Activated CD4-positive, CD25-positive, alpha-beta regulatory T cell (primary cell): ENCODE data around the gene ANKRD63.

Source experiments
- DNase-seq, 4 experiments: peaks; one replicate each; lab custom pipeline; 2025; lab: John Stamatoyannopoulos, UW

Gene ANKRD63, protein sequence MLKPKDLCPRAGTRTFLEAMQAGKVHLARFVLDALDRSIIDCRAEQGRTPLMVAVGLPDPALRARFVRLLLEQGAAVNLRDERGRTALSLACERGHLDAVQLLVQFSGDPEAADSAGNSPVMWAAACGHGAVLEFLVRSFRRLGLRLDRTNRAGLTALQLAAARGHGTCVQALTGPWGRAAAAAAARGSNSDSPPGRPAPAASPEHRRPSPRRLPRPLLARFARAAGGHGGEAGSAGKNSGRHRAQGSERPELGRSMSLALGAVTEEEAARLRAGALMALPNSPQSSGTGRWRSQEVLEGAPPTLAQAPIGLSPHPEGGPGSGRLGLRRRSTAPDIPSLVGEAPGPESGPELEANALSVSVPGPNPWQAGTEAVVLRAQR

DNA sequence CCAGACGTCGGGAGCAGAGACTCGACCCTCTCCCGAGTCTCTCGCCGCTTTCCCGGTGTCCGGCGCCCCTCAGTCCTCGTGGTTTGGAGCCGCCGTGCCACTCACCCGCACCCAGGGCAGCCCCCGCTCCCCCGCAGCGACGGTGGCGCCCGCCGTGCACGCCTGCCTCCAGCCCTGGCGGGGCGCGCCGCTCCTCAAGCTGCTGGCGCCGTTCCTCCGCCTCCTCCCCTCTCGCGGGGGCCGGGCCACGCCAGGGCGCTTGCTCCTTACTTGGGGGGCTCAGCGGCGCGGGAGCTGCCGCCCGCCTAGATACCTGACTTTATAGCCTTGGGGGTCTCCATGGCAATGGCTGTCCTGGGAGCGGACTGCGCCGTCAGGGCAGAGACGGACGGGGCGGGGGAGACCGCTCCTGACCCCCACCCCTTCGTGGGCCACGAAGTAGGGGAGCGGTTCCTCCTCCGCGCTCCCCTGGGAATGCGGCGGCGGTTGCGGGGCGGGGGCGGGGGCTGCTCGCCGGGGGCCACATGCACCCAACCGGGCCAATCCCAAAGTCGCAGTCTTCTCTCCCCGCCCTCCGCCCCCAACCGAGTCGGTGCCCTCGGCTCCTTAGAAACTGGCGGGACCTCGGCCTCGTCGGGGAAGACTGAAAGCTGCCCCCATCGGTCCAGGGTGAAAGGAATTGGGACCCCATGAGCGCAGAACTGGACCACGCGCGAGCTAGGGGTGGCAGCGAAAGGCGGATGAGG lies at the start of gene ANKRD63:
TSS of gene ANKRD63 (minus strand) at position 196 of the 746 bp plus-strand sequence. CDS start 478 bp downstream, outside the sequence.
- no peak for DNase-seq

DNA sequence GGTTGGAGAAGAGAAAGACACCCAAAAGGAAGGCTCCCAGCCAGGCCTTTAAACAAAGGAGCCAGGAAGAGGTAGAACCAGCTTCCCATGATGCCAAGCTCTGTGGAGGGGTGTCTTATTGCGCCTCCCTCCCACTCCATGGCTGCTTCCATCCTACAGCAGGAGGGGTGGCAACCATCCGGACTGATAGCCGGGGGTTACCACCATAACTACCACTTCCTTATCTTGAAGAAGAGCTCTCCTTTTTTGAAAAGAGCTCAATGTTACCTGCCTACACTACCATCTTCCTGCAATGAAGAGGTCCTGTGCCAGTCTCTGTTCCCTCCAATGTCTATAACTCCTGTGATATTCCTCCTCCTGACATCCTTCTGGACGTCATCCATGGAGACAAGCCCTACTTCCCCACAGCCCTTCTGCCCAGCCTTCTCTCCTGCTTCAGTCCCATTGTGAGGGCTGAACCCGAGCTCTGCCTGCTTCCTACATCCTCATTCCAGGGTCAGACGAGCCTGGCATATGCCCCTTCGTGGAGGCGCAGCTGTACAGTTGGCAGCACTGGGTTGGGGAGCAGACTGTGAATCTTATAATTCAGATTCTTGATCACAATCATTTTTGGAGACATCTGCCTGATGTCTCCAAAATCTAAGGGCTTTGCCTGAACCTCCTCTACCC lies 49.4 kb upstream of the ANKRD63 start:
- no peak for DNase-seq

DNA sequence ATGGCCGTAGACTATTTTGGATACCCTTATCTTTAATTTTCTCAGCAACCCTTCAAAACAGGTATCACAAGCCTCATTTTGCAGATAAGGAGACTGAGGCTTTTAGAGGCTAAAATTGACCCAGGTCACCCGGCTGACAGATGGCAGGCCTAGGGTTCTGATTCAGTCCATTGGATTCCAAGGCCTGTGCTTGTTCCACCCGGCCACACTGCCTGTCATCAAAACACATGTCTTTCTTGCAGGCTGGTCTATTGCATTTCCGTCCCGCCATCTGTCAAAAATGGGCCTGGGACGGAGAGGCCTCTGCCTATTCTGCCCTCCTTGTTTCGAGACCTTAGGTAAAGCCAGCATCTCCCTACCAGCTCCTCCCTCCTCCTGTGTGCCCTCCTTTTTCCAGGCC lies 48.8 kb upstream of the ANKRD63 start:
- DNase-seq = no peak

DNA sequence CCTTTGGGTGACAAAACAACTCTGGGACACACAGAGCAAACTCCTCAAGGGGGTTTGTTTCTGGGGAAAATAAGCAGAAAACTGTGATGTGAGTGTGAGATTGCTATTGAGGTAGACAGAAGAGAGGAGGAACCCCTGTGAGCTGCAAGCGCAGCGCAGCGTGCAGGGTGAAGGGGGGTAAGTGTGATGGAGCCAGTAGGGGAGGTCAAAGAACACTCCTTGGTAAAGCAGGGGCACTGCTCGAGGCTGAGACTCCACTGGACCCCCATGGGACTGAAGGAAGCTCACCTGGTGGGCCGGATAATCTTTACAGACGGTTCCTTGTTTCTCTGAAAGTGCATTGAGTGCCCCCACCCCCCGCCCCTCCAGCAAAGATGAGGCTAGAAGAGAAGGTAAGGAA lies 48.2 kb upstream of the ANKRD63 start:
- no peak for DNase-seq

DNA sequence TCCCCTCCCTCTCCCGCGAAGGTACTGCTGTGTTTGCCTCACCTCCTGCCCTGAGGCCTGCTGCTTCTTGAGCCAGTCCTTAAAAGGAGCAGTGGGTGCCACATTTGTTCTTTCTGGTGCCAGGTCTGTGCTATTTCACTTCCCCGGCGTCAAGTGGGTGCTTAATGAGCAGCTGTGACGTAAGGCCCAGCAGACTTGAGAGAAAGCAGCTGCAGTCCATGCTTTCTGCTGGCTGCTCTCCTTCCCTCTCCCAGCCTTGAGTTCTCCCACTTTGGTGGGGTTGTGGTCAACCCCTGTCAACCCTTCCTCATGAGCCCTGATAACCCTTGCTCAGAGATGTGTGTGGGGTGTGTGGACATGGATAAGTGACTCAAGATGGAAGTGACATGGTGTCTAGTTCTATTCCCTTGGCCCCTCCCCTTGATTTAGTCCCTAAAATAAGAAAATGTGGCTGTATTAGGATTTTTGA lies 47.5 kb upstream of the ANKRD63 start:
- DNase-seq = no peak

DNA sequence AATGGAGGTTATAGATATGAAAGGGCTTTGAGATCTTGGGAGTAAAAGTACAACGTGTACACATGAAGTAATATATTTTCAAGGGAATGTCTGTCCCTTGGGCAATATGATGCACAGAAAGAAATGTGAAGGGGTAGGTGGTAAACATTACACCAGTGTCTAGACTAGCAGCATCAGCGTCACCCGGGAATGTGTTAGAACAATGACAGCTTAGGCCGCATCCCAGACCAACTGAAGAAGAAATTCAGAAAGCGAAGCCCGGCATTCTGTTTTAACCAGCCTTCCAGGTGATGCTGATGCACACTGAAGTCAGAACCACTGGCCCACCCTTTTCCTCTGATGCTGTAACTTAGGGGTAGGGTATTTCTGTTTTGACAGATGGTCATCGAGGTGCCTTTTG lies 46.9 kb upstream of the ANKRD63 start:
- DNase-seq = no peak

DNA sequence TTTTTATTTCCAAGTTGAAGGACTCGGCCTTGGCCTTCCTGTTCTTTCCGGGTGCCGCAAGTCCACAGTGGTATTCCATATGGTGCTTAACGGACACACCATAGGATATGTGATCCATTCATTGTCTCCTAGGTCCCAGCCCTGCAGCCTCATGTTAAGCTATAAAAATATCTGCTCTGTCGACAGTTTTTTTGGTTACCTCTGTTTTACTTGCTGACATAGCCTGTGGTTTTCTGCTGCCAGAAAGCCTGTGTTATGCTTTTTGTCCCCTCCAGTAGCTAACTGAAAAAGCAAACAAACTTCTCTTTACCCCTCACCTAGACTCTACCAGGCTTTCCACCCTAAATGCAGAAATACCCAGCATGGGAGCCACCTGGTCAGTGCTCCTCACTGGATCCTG lies 45.9 kb upstream of the ANKRD63 start:
- no peak for DNase-seq

DNA sequence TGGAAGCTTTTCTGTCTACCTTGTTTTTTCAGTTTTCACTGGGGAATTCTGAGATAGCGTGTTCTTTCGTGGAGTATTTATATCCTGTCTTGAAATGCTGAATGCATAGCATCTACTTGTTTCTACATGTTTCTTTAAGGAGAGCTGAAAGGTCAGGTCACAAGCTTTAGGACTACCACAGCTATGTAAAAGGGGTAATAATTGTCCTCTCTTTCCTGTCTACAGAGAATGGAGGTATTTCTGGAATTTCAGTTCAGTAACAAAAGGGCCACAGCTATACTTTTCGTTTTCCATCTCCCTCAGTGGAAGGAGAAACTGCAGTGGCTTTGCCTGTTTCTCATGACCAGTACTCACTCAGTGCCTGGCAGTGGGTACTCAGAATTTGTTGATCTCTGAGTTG lies 45.3 kb upstream of the ANKRD63 start:
- DNase-seq = no peak

DNA sequence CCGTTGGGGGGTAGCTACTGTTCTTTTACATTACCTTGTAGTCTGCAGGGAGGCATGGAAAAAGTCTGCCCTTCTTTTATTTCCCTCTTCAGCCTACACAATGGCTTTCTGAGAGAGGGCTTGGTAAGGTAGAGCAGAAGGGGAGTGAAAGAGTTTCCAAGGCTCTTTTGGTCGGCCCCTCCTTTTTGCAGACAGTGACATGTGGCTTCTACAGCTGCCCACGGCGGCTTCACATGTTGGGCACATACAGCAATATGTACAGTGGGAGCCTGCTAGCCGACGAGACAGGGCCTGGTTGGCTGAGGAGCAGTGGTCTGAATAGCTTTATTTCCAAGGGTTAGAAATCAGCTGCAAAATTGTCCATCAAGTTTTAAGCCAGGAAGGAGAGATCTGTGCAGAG lies 44.6 kb upstream of the ANKRD63 start:
- DNase-seq = no peak

DNA sequence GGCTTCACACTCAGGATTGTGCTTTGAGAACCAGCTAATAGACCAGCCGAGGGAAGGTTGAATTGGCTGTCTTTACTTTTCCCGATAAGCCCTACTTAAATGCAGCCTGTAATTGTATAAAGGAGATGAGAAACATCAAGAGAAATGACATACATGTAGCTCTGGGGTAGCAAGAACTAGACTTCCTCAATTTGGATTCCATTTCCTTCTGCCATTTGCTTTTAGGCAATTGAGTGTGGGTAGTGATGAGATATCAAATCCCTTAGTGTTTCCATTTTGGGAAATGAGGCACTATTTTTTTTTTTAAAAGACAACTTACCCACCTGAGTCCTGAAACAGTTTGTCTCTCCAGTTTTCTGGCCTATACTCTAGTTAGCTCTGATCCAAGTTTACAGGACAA lies 42.8 kb upstream of the ANKRD63 start:
- DNase-seq = no peak

DNA sequence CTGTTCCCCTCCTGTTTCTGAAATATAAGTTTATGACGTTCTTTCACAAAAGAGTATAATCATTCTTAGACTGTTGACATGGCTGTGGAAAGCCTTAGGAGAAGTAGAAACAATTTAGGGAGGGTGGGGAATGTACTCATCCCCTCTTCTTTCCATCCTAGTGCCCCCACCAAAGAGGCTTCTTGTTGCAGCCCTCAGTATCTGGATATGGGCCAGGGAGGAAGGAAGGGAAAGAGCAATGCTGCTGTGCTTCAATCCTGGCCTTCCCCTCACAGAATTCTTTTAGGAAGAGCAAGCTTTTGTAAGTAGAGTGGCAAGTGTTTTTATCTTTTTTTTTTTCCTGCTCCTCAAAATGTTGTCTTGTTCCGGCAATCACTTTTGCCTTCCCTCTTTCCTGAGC lies 42.3 kb upstream of the ANKRD63 start:
- DNase-seq = no peak

DNA sequence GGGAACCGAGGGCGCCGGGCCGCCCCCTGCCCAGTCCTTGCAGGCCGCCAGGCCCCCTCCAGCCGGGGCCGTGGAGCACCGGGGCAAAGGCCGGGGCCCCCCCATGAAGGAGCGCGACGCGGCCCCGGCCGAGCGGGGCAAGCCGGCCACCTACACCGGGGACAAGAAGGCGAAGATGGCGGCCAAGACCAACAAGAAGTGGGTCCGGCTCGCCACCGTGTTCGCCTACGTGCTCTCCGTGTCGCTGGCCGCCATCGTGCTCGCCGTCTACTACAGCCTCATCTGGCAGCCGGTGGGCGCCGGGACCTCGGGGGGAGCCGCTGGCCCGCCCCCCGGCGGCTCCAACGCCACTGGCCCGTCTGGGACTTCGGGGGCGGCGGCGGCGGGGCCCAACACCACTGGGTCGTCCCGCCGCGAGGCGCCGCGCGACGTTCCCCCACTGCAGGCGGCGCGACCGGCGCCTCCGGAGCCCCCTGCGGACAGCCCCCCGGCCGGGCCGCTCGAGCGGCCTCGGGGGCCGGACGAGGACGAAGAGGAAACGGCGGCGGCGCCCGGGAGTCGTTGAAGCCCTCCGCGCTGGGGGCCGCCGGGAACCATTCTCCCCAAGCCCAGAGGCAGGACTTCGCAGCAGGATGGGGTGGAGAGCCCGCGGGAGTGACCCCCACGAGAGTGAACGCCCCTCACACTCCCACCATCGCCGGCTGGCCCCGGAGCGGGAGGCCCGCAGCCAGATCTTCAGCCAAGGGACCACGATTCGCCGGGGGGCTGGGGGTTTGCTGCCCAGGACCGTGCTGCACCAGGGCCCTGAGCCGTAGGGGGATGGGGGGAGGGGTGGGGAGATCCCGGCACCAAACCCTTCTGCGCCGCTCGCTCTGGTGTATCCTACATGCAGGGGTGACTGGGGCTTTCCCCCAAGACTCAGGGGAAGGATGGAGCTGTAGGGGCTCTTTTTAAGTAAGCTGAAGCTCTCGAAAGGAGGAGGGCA lies 41.4 kb upstream of the ANKRD63 start:
- no peak for DNase-seq

DNA sequence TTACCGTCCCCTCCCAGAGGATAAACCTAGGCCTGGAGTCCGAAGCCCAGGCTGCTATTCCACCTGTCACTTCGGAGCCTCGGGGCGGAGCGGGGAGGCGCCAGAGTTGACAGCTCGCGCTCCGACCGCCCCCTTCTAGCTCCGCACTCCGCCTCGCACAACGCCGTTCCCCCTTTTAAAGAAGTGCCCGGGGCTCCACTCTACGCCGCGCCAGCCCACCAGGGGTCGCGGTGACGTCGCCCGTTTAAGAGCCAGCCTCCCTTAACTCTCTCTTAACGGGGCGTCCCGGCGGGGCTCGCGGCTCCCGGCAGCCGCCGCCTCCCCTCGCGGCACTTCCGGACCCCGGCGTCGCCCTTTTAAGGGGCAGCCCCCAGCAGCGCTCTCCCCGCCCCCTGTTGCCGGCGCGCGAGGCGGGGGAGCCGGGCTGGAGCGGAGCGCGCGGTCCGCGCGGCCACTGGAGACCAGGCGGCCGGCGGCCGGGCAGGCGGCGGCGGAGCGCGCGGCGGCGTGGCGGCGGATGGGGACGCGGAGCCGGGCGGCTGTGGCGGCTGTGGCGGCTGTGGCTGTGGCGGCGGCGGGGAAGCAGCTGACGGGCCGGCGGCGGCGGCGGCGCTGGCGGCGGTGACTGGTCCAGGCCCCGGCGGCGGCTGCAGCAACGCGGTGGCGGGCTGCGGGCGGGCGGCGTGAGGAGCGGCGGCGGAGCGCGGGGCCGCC lies 40.5 kb upstream of the ANKRD63 start, which contains the start of gene INAFM2:
TSS of gene INAFM2 (plus strand) at position 454 of the 714 bp plus-strand sequence. CDS start 364 bp downstream, outside the sequence.
- DNase-seq = peak; percentile 79 to 88 (median 83)

DNA sequence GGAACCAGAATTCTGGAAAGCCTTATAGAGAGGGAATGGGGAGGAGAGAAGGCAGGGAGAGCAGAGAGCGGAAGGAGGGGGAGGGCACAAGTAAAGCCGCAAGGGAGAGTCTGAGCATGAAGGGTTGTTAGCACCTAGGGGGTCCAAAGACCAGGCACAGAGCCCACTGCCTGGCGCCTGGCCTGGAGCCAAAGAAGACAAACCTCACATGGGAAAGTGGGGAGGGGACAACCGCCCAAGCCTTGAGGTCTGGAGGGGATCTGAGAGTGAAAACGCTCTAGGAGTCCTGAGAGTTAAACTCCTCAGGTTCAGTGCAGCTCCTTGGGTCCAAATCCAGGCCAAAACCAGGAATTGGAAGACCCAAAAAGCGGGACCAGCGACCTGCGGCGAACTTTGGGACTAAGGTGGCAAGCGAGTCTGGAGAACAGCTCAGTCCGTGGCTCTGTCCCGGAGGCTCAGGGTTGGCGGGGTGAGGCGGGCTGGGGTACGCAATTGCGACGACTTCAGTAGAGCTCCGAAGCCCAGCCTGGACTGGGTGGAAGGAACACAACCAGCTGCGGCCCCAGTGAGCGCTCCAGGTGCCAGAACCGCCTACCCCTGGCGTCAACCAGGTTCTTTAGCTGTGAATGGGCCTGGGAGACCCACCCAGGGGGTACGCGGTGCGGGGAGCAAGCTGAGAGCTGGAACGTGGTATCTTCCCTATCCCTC lies 39.8 kb upstream of the ANKRD63 start:
- no peak for DNase-seq

DNA sequence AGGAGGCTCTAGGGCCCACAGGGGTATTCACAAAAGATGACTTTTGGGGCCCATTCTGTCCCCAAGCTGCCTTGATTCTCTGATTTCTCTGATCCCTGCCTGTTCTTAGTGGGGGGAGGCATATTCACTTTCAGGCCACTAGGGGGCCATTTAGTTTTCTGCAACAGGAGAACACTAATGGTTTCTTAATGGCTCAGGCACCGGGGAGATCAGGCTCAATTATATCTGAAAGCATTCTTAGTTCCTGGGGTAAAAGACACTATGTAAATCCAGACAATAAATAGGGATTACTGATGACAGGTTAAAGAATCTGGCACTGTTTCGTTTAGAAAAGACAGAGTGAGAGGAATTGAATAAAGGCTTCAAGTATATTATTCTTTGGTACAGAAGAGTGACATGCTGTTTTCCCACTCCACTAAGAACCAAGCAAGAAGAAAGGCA lies 38.1 kb upstream of the ANKRD63 start:
- peak in 1 of 4 experiments; percentile 12 for DNase-seq

DNA sequence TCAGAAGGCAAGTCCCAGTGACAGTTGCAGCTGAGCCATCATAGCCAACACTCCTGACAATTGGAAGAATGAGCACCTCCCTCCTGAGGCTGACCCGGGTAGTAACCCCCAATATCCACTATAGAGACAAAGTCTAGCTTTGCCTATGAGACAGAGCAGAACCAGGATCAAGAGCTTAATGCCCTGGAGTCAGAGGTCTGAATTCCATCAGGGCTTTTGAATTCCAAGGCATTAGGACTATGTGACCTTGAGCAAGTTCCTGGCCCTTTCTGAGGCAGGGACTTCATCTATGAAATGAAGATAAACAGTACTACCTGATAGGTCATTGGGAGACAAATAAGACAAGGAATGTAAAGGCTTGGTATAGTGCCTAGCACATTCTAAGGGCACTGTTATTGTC lies 37.5 kb upstream of the ANKRD63 start:
- no peak for DNase-seq

DNA sequence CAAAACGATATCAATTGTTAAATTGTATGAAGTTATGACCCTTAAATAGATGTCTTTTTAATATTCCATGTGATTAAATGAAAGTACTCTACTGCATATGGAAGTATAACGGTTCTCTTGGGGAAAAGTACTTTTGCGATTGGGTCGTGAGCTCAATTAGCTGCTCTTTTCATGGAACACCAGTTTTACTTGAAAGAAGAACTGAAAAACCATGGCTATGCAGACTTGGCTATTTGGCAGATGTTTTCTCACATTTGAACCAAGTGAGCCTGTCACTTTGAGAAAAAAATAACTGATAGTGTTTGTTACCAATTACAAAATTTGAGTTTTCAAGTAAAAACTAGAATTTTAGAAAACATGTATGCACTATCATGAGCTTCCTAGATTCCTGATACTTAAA lies 34.7 kb upstream of the ANKRD63 start:
- no peak for DNase-seq

DNA sequence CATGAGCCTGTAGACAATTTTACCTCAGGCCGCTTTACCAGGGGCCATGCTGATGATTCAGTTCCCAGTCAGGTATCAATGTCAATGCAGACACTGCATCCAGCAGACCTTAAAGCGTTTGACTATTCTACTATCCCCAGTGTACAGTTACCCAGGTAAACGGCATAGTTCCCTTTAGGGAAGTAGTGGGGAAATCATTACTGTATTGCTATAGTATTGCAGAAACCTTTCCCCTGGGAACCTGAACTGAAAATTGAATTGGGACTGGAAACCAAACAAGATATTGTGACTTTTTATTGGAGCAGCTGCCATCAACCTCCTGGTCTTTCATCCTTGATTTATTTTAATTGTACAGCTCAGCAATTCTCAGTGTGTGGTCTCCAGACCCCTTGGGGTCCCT lies 34.1 kb upstream of the ANKRD63 start:
- no peak for DNase-seq

DNA sequence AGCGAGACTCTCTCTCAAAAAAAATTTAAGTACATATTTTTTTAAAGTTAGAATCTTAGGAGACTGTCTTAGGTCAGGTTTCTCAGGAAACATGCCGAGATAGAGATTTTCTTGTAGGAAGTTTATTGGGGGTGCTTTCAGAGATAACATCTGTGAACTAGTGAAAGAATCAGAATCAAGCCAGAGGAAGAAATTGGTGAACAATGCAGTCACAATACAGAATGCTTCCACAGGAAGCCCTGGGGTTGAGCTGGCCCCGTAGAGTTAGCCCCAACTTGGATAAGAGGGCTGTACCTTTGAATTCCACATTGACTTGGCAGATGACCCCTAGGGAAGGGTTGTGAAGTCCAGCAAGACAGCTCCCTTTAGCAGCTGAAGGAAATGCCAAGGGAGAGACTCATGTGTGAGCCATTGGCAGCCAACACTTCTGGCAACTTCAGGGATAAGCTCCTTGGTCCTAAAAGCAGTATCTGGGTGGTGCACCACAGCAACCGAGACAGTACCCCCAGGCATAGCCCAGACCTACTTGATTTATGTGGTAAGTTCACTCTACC lies 31.9 kb upstream of the ANKRD63 start:
- no peak for DNase-seq
